Measurements from ENCODE around the gene WDR90. TPM values are rescaled to one million over a fixed set of nuclear protein-coding genes. Genes with fewer than 3 reads are reported as not detected.

The WDR90 gene
- total and polyA plus RNA-seq, 10 of the 15 experiments (the other 5 are each of a cell fraction or from before 2014, with no cell fraction given), result 2.0 to 65.0 (median 16.7) TPM

DNA sequence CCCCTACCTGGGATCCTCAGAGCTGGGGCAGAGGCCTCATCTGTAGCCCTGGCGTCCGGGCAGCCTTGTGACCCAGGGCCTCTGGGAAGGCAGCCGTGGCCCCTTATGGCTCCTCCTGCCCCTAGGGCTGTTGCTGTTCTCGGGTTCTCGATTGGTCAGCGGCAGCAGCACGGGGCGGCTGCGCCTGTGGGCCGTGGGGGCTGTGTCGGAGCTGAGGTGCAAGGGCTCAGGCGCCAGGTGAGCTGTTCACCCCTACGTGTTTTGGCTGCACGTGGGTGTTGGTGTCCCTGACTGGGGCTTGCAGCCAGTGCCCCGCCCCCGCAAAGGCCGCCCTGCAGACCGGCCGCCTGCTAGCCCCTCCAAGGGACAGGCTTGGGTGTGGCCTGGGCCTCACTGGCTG lies 12.9 kb downstream of the WDR90 start:
- no peak for DNase-seq (ENCODE audit: low read depth, low spot score)
- no peaks in the 10 kb centered on the region; a peak in 2 of 4 replicates for H3K36me3 ChIP-seq (ENCODE audit: control insufficient read depth in 2 of 2, insufficient read depth in 2 of 2, low read length in 1 of 2)
- CTCF ChIA-PET, result interaction anchor here (0.7 to 2.0 kb wide), 2 partner anchors 10 to 14 kb away, joined by 3 to 7 read pairs; no protein-coding TSS in a partner anchor
- H3K27me3 ChIP-seq (replicated peaks in 1 of 2; ENCODE audit: control insufficient read depth in 2 of 2, insufficient read depth in 2 of 2, low read length in 1 of 2), result no peaks in the 10 kb centered on the region
- no peak for FAIRE-seq
- WGBS (ENCODE audit: insufficient coverage, insufficient replicate concordance, low lambda C conversion rate, missing lambda C conversion rate), result 96% methylated on average over 19 of the region's 19 CpGs
- no TSS peak for BruUV-seq (replicated peaks)
- intact Hi-C loops (cut with micrococcal nuclease; ENCODE audit: unreplicated experiment) (loop anchor here (10.0 kb wide), 1 partner anchor 267 kb away; the partner anchor contains the start of gene NME4), in situ Hi-C loops (cut with MboI) (loop anchor here (10.0 kb wide), 1 partner anchor 267 kb away; the partner anchor contains the start of gene NME4)
- RAD21 ChIA-PET (ENCODE audit: unreplicated experiment), result no interaction called here
- no peak overlapping the region for H2AFZ ChIP-seq (ENCODE audit: control insufficient read depth, low read depth, low read length)
- no peak overlapping the region for H3K4me3 ChIP-seq
- no peaks in the 10 kb centered on the region for H3K79me2 ChIP-seq (ENCODE audit: control insufficient read depth, insufficient read depth, low read length)
- H3K9me3 ChIP-seq (replicated peaks; ENCODE audit: control insufficient read depth, insufficient read depth, low read length), result no peaks in the 10 kb centered on the region
- H3K9ac ChIP-seq (ENCODE audit: control insufficient read depth, insufficient read depth, low read length), result no peak overlapping the region
- no peak overlapping the region for H3K4me2 ChIP-seq (ENCODE audit: control insufficient read depth, insufficient read depth)
- H3K4me1 ChIP-seq (ENCODE audit: control insufficient read depth, insufficient read depth, low read length), result peaks cover 3% of the 10 kb centered on the region; the same call in 1 of the 2 replicates
- POLR2A ChIA-PET, result interaction anchor here (1.4 kb wide), 1 partner anchor 19 kb away, joined by 3 read pairs; no protein-coding TSS in a partner anchor
- ATAC-seq, result no peak
- SMC1A ChIA-PET (ENCODE audit: uncharacterized antibody, unreplicated experiment), result no interaction called here
- no peak overlapping the region for H3K27ac ChIP-seq (ENCODE audit: control insufficient read depth, insufficient read depth)
- no peaks in the 10 kb centered on the region for H4K20me1 ChIP-seq (ENCODE audit: control insufficient read depth, insufficient read depth)
- TF ChIP-seq STAT3 (IDR thresholded peaks at IDR 0.05; ENCODE audit: low read depth, low read length), result no peak
- no peak for TF ChIP-seq BACH1 (IDR thresholded peaks at IDR 0.05; ENCODE audit: borderline replicate concordance)
- TF ChIP-seq PRDM15 (CRISPR knock-in tag; IDR thresholded peaks at IDR 0.05), result no peak
- TF ChIP-seq ZNF24 (IDR thresholded peaks at IDR 0.05), result no peak
- TF ChIP-seq ZBTB40 (IDR thresholded peaks at IDR 0.05; ENCODE audit: borderline replicate concordance), result no peak
- TF ChIP-seq MEF2B (IDR thresholded peaks at IDR 0.05; ENCODE audit: partially characterized antibody, poor library complexity, severe bottlenecking), result no peak
- no peak for TF ChIP-seq FOXK2 (IDR thresholded peaks at IDR 0.05)
- TF ChIP-seq, protein P1, sequence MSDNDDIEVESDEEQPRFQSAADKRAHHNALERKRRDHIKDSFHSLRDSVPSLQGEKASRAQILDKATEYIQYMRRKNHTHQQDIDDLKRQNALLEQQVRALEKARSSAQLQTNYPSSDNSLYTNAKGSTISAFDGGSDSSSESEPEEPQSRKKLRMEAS (IDR thresholded peaks at IDR 0.05; ENCODE audit: low read depth, low read length), result no peak
- TF ChIP-seq, protein P2, sequence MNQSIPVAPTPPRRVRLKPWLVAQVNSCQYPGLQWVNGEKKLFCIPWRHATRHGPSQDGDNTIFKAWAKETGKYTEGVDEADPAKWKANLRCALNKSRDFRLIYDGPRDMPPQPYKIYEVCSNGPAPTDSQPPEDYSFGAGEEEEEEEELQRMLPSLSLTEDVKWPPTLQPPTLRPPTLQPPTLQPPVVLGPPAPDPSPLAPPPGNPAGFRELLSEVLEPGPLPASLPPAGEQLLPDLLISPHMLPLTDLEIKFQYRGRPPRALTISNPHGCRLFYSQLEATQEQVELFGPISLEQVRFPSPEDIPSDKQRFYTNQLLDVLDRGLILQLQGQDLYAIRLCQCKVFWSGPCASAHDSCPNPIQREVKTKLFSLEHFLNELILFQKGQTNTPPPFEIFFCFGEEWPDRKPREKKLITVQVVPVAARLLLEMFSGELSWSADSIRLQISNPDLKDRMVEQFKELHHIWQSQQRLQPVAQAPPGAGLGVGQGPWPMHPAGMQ (IDR thresholded peaks at IDR 0.05; ENCODE audit: borderline replicate concordance), result no peak
- TF ChIP-seq, protein P3, sequence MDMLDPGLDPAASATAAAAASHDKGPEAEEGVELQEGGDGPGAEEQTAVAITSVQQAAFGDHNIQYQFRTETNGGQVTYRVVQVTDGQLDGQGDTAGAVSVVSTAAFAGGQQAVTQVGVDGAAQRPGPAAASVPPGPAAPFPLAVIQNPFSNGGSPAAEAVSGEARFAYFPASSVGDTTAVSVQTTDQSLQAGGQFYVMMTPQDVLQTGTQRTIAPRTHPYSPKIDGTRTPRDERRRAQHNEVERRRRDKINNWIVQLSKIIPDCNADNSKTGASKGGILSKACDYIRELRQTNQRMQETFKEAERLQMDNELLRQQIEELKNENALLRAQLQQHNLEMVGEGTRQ (IDR thresholded peaks at IDR 0.05; ENCODE audit: borderline replicate concordance, low read depth, low read length), result no peak
- no peak for TF ChIP-seq JUNB (IDR thresholded peaks at IDR 0.05)
- no peak for TF ChIP-seq IKZF1 (conservative IDR thresholded peaks at IDR 0.05)
